Panc1 (cell line): ENCODE measurements around the gene LSM14A. TPM values are rescaled to one million over a fixed set of nuclear protein-coding genes. Genes with fewer than 3 reads are reported as not detected.

Source experiments
- ATAC-seq: fragments of 200-7000 bp; cut with Tn5 transposase; 2 replicates; pipeline ENCODE4 v1.9.1; 2020; ENCODE audit warnings: mild to moderate bottlenecking, moderate library complexity
- BruUV-seq: library from RNA; stranded (reverse); fragments of 400-500 nt; replicated peaks from 2 replicates; lab custom pipeline; 2021; lab: Mats Ljungman, UMichigan
- CTCF ChIA-PET: fragments of 300-600 bp; sonication (Branson Sonifier 250); formaldehyde crosslinking; loops from one replicate; lab custom pipeline; 2022; ENCODE audit warnings: antibody characterized with exemption; lab: Charles Lee
- POLR2A ChIA-PET: fragments of 300-600 bp; sonication (Branson Sonifier 250); formaldehyde crosslinking; loops from one replicate; lab custom pipeline; 2022; ENCODE audit warnings: antibody characterized with exemption; lab: Charles Lee
- DNase-seq: peaks from one replicate; pipeline ENCODE4 v3.0.0-alpha.2; 2010; ENCODE audit warnings: low read depth, low spot score
- H3K27ac ChIP-seq: 2 replicates; pipeline ENCODE4 v1.5.1; 2011; ENCODE audit warnings: mild to moderate bottlenecking, low read length, inconsistent platforms
- H3K27me3 ChIP-seq: fragments of 200-500 bp; sonication (Bioruptor generic); 2 replicates; pipeline ENCODE4 v1.6.0; 2014; ENCODE audit warnings: low read length, inconsistent platforms; ENCODE audit not compliant: control insufficient read depth, insufficient read depth
- H3K36me3 ChIP-seq: fragments of 200-500 bp; sonication (Bioruptor generic); 2 replicates; pipeline ENCODE4 v1.5.1; 2014; ENCODE audit warnings: inconsistent platforms, mild to moderate bottlenecking, low read length, moderate library complexity; ENCODE audit not compliant: control insufficient read depth, insufficient read depth
- H3K4me1 ChIP-seq: 2 replicates; pipeline ENCODE4 v1.5.1; 2011; ENCODE audit warnings: inconsistent platforms, mild to moderate bottlenecking, low read length, moderate library complexity; ENCODE audit not compliant: control insufficient read depth, insufficient read depth
- H3K4me3 ChIP-seq, 2 experiments: 2 replicates each; pipeline ENCODE4 v1.5.1; 2011 to 2012; ENCODE audit warnings: low read depth in 2 of 2, low read length in 2 of 2, mild to moderate bottlenecking in 2 of 2, inconsistent platforms in 1 of 2, moderate library complexity in 1 of 2
- H3K9me3 ChIP-seq: fragments of 200-500 bp; sonication (Bioruptor generic); 2 replicates; pipeline ENCODE4 v1.5.1; 2014; ENCODE audit warnings: low read depth, mild to moderate bottlenecking, inconsistent platforms, low read length, moderate library complexity; ENCODE audit not compliant: control insufficient read depth, insufficient read depth
- CTCF ChIP-seq: fragments of 450-650 bp; IDR thresholded peaks from 2 replicates; pipeline ENCODE4 v1.5.1; 2017; ENCODE audit warnings: mild to moderate bottlenecking
- POLR2AphosphoS5 ChIP-seq: IDR thresholded peaks from 2 replicates; pipeline ENCODE4 v1.6.1; 2012; ENCODE audit warnings: mild to moderate bottlenecking, low read depth, low read length, moderate library complexity
- REST ChIP-seq, 2 experiments: IDR thresholded peaks; 2 replicates each; pipeline ENCODE4 v1.6.1; 2011 to 2012; ENCODE audit warnings: low read depth in 2 of 2, control low read depth in 1 of 2, low read length in 1 of 2, mild to moderate bottlenecking in 1 of 2, moderate library complexity in 1 of 2; ENCODE audit not compliant: insufficient read depth in 1 of 2
- SIN3A ChIP-seq: IDR thresholded peaks from 2 replicates; pipeline ENCODE4 v1.6.1; 2012; ENCODE audit warnings: low read depth, mild to moderate bottlenecking, low read length, moderate library complexity, borderline replicate concordance; ENCODE audit not compliant: insufficient read depth
- TCF7L2 ChIP-seq: IDR thresholded peaks from 2 replicates; pipeline ENCODE4 v1.6.1; 2011; ENCODE audit warnings: mild to moderate bottlenecking, low read depth, low read length, inconsistent platforms
- in situ Hi-C: cut with HindIII; loops from 2 replicates; pipeline ENCODE4 v1.10.0; 2016; ENCODE audit warnings: low sequenced_read_pairs, low pct_unique_long_range_greater_than_20kb
- intact Hi-C: fragments of 100-400 bp; cut with micrococcal nuclease; formaldehyde crosslinking; loops from one replicate; pipeline ENCODE4 v1.10.0; 2022; ENCODE audit not compliant: unreplicated experiment
- total RNA-seq: library from RNA; stranded (reverse); gene quantifications from one replicate; pipeline ENCODE4 v1.2.1, GENCODE V29; 2021; ENCODE audit not compliant: unreplicated experiment

The LSM14A gene
- total RNA-seq, 1 experiment from 2014 or later: 152 TPM

- ChIA-PET POLR2A (no interaction called here), CTCF (no interaction called here)
- no peak for DNase-seq
- peaks cover 15% of the 10 kb centered on the region for H3K4me1 ChIP-seq
- H3K9me3 ChIP-seq: no peaks in the 10 kb centered on the region
- no peak overlapping the region for H3K4me3 ChIP-seq
- TF ChIP-seq POLR2AphosphoS5 (no peak), REST (IDR thresholded peaks at IDR 0.05; ENCODE audit: insufficient read depth in 1 of 2, low read depth in 2 of 2, low read length in 1 of 2) (peak in 1 of 2 experiments; percentile 44; a peak in 1 of 4 replicates)
- TSS peak; percentile 31 for BruUV-seq
- ATAC-seq: no peak
- intact Hi-C loops (no loop called here), in situ Hi-C loops (no loop called here)
- no peak overlapping the region for H3K27ac ChIP-seq
- no peaks in the 10 kb centered on the region for H3K36me3 ChIP-seq
- H3K27me3 ChIP-seq: no peaks in the 10 kb centered on the region
Observed at GRCh38 chr19:34259367-34260095, 87.2 kb downstream of the LSM14A start.

- DNase-seq (no peak), ATAC-seq (peak; percentile 31; the same call in 1 of the 2 replicates)
- H3K4me3 ChIP-seq: no peak overlapping the region
- POLR2A ChIA-PET: interaction anchor here (0.6 kb wide), 2 partner anchors 33 to 450 kb away, joined by 3 to 4 read pairs; no protein-coding TSS in a partner anchor
- H3K27ac ChIP-seq: no peak overlapping the region
- CTCF ChIA-PET: interaction anchor here (0.6 kb wide), 1 partner anchor 140 kb away, joined by 3 read pairs; no protein-coding TSS in a partner anchor
- no peaks in the 10 kb centered on the region for H3K9me3 ChIP-seq
- in situ Hi-C loops: no loop called here
- peaks cover 21% of the 10 kb centered on the region for H3K4me1 ChIP-seq
- H3K27me3 ChIP-seq: no peaks in the 10 kb centered on the region
- intact Hi-C loops: no loop called here
- TF ChIP-seq POLR2AphosphoS5: no peak
- TF ChIP-seq CTCF: no peak
- TF ChIP-seq SIN3A: no peak
- no peak for TF ChIP-seq TCF7L2
- no peak for TF ChIP-seq REST (IDR thresholded peaks at IDR 0.05; ENCODE audit: insufficient read depth in 1 of 2, low read depth in 2 of 2, low read length in 1 of 2)
- BruUV-seq: no TSS peak
- H3K36me3 ChIP-seq: no peaks in the 10 kb centered on the region
Observed at GRCh38 chr19:34260771-34261173, 88.5 kb downstream of the LSM14A start.
